ENCODE measurements around the gene HTR2A. TPM values are rescaled to one million over a fixed set of nuclear protein-coding genes. Genes with fewer than 3 reads are reported as not detected.

Gene HTR2A
- polyA plus RNA-seq, 1 of the 3 experiments (the other 2 are of a cell fraction) = 0.33 TPM

GRCh38 chr13:46909042-46909441 is 12.2 kb upstream of the HTR2A start (continued):
- TF ChIP-seq ZBTB33 (IDR thresholded peaks at IDR 0.05; ENCODE audit: borderline replicate concordance, low read depth) = no peak
- TF ChIP-seq GATA2 (CRISPR knock-in tag; IDR thresholded peaks at IDR 0.05) = no peak
- no peak for TF ChIP-seq YY1 (IDR thresholded peaks at IDR 0.05; ENCODE audit: low read depth)
- no peak for TF ChIP-seq MEF2A (IDR thresholded peaks at IDR 0.05; ENCODE audit: borderline replicate concordance, low read depth)
- TF ChIP-seq RCOR1 (IDR thresholded peaks at IDR 0.05; ENCODE audit: low read length) = no peak
- no peak for TF ChIP-seq POLR2AphosphoS5 (IDR thresholded peaks at IDR 0.05; ENCODE audit: low read depth, low read length)
- no peak for TF ChIP-seq CHD2 (IDR thresholded peaks at IDR 0.05; ENCODE audit: low read length, partially characterized antibody)
- no peak for TF ChIP-seq FOSL2 (IDR thresholded peaks at IDR 0.05; ENCODE audit: borderline replicate concordance, low read depth)
- no peak for TF ChIP-seq SMC3 (IDR thresholded peaks at IDR 0.05; ENCODE audit: low read depth, low read length)
- TF ChIP-seq REST (IDR thresholded peaks at IDR 0.05; ENCODE audit: low read depth, low read length) = no peak

GRCh38 chr13:46908501-46908900 is 11.6 kb upstream of the HTR2A start:
- ChIA-PET CTCF (no interaction called here), POLR2A (no interaction called here)
- no peak overlapping the region for H3K4me2 ChIP-seq
- TF ChIP-seq TAF1 (IDR thresholded peaks at IDR 0.05; ENCODE audit: borderline replicate concordance, low read depth, low read length) (no peak), NRF1 (IDR thresholded peaks at IDR 0.05; ENCODE audit: low read depth, low read length) (no peak), EP300 (IDR thresholded peaks at IDR 0.05; ENCODE audit: borderline replicate concordance in 1 of 2, low read depth in 1 of 2, low read length in 1 of 2) (peak in 1 of 2 experiments; percentile 43; a peak in 1 of 4 replicates), MXI1 (IDR thresholded peaks at IDR 0.05; ENCODE audit: low read depth, low read length) (no peak), NFIC (IDR thresholded peaks at IDR 0.05; ENCODE audit: borderline replicate concordance) (peak; percentile 60), MAX (IDR thresholded peaks at IDR 0.05; ENCODE audit: low read depth) (no peak), REST (IDR thresholded peaks at IDR 0.05; ENCODE audit: low read depth, low read length) (no peak), SMC3 (IDR thresholded peaks at IDR 0.05; ENCODE audit: low read depth, low read length) (no peak), CHD2 (IDR thresholded peaks at IDR 0.05; ENCODE audit: low read length, partially characterized antibody) (no peak), TCF12 (IDR thresholded peaks at IDR 0.05) (peak; percentile 63), MEF2A (IDR thresholded peaks at IDR 0.05; ENCODE audit: borderline replicate concordance, low read depth) (no peak), RXRA (IDR thresholded peaks at IDR 0.05; ENCODE audit: borderline replicate concordance, low read depth) (no peak), JUND (IDR thresholded peaks at IDR 0.05) (no peak), EZH2phosphoT487 (IDR thresholded peaks at IDR 0.05; ENCODE audit: borderline replicate concordance, low read depth) (no peak), PBX3 (IDR thresholded peaks at IDR 0.05) (peak; percentile 62), GATA2 (CRISPR knock-in tag; IDR thresholded peaks at IDR 0.05) (no peak)
- no peaks in the 10 kb centered on the region for H3K9me3 ChIP-seq
- H3K9ac ChIP-seq = no peak overlapping the region
- H3K79me2 ChIP-seq (ENCODE audit: insufficient read depth) = no peaks in the 10 kb centered on the region
- peaks cover 5% of the 10 kb centered on the region for H3F3A ChIP-seq (replicated peaks; ENCODE audit: insufficient read depth)
- WGBS (ENCODE audit: low lambda C conversion rate) = 20% methylated on average over 2 of the region's 2 CpGs
- no peak overlapping the region for H3K4me3 ChIP-seq (ENCODE audit: low read depth in 2 of 2, low read length in 1 of 2)
- no peak overlapping the region for H2AFZ ChIP-seq (ENCODE audit: low read depth)
- H3K9me2 ChIP-seq = no peaks in the 10 kb centered on the region
- no peak for DNase-seq
- H3K4me1 ChIP-seq (ENCODE audit: control insufficient read depth in 1 of 2, insufficient read depth in 2 of 2, low read depth in 1 of 2, low read length in 1 of 2) = peaks cover 0 to 2% of the 10 kb centered on the region in 2 experiments; a peak in 3 of 4 replicates
- no peaks in the 10 kb centered on the region for H3K27me3 ChIP-seq (ENCODE audit: insufficient read depth)
- H4K20me1 ChIP-seq (ENCODE audit: insufficient read depth) = no peaks in the 10 kb centered on the region
- no peaks in the 10 kb centered on the region for H3K36me3 ChIP-seq (replicated peaks in 1 of 2; ENCODE audit: control insufficient read depth in 1 of 2, insufficient read depth in 2 of 2, low read length in 1 of 2)
- peak overlapping the region in 1 of 2 experiments; percentile 59; a peak in 3 of 4 replicates for H3K27ac ChIP-seq (ENCODE audit: low read depth in 2 of 2, low read length in 1 of 2)
